Activated naive CD8-positive, alpha-beta T cell (primary cell): ENCODE measurements around the gene TEX13D.
"Not testable (repeated sequence)": the region's sequence is repeated elsewhere in the genome, so short reads cannot be mapped to it uniquely, and the experiment has no call there.

Experiments
- H3K27ac Mint-ChIP-seq: one replicate; pipeline ENCODE4 v1.8.0; 2021; ENCODE audit warnings: mixed read lengths
- H3K27me3 Mint-ChIP-seq: one replicate; pipeline ENCODE4 v1.8.0; 2021; ENCODE audit warnings: mixed read lengths
- H3K36me3 Mint-ChIP-seq: one replicate; pipeline ENCODE4 v1.8.0; 2021; ENCODE audit warnings: mixed read lengths
- H3K4me1 Mint-ChIP-seq: one replicate; pipeline ENCODE4 v1.8.0; 2021; ENCODE audit warnings: low read depth, mixed read lengths
- H3K4me3 Mint-ChIP-seq: one replicate; pipeline ENCODE4 v1.8.0; 2021; ENCODE audit warnings: mild to moderate bottlenecking, mixed read lengths
- H3K9me3 Mint-ChIP-seq: one replicate; pipeline ENCODE4 v1.8.0; 2021; ENCODE audit warnings: low read depth, mixed read lengths

Gene TEX13D

DNA sequence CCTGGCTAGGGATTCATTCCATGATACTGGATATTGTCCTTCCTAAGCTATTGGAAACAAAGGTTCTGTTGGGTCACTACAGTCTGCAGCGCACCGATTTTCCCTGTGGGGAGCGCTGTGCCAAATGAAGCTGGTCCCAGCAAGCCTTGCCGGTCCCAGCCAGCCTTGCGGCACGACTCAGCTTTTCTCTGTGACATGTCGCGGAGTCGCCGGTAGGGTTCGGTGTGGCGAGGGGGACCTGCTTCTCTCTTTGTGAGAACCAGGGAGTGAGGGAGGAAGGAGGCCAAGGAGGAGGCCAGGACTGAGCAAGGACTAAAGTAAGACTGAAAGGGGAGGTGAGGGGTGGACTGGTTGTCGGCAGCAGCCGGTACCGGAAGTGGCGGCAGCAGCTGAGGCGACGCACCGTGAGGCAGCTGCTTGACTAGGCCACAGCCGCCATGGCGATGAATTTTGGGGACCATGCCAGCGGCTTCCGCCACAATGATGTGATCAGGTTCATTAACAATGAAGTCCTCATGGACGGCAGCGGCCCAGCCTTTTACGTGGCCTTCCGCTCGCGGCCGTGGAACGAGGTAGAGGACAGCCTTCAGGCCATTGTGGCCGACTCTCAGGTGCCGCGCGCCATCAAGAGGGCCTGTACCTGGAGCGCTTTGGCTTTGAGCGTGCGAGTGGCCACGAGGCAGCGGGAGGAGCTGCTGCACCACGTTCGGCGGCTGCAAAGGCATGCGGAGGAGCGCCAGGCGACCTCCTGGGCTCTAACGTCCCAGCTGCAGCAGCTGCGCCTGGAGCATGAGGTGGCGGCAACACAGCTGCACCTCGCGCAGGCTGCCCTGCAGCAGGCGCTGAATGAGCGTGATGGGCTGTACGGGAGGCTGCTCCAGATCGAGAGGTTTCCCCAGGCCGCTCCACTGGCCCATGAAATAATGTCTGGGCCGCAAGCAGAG is at the start of gene TEX13D:
Gene TEX13D, plus strand, starts transcription at position 180 of the 944 bp plus-strand sequence. Its CDS starts 258 bp downstream, at position 438.
- no peak within 1 kb of the TSS for H3K27ac Mint-ChIP-seq
- H3K4me3 Mint-ChIP-seq: no peak within 1 kb of the TSS
- no peaks in the 10 kb centered on the region for H3K27me3 Mint-ChIP-seq
- H3K4me1 Mint-ChIP-seq: peaks cover 24% of the 10 kb centered on the region
- H3K36me3 Mint-ChIP-seq: no peaks in the 10 kb centered on the region
- H3K9me3 Mint-ChIP-seq: no peaks in the 10 kb centered on the region

- H3K27ac Mint-ChIP-seq: no peak overlapping the region
- no peaks in the 10 kb centered on the region for H3K27me3 Mint-ChIP-seq
- no peaks in the 10 kb centered on the region for H3K36me3 Mint-ChIP-seq
- H3K9me3 Mint-ChIP-seq: no peaks in the 10 kb centered on the region
- no peak overlapping the region for H3K4me3 Mint-ChIP-seq
- peaks cover 1% of the 10 kb centered on the region for H3K4me1 Mint-ChIP-seq
These were observed 43.0 kb upstream of the TEX13D start for GRCh38 chrX:124289443-124289842.

GRCh38 chrX:124293810-124294209 is 38.6 kb upstream of the TEX13D start:
- H3K27me3 Mint-ChIP-seq: no peaks in the 10 kb centered on the region
- H3K4me1 Mint-ChIP-seq: peaks cover 9% of the 10 kb centered on the region
- H3K27ac Mint-ChIP-seq: no peak overlapping the region
- H3K9me3 Mint-ChIP-seq: no peaks in the 10 kb centered on the region
- no peaks in the 10 kb centered on the region for H3K36me3 Mint-ChIP-seq
- H3K4me3 Mint-ChIP-seq: no peak overlapping the region

- H3K36me3 Mint-ChIP-seq, H3K9me3 Mint-ChIP-seq, H3K27ac Mint-ChIP-seq, H3K27me3 Mint-ChIP-seq, H3K4me3 Mint-ChIP-seq: not testable (repeated sequence)
- peaks cover 23% of the 10 kb centered on the region for H3K4me1 Mint-ChIP-seq
These were observed 33.1 kb upstream of the TEX13D start for GRCh38 chrX:124299323-124299722.

DNA sequence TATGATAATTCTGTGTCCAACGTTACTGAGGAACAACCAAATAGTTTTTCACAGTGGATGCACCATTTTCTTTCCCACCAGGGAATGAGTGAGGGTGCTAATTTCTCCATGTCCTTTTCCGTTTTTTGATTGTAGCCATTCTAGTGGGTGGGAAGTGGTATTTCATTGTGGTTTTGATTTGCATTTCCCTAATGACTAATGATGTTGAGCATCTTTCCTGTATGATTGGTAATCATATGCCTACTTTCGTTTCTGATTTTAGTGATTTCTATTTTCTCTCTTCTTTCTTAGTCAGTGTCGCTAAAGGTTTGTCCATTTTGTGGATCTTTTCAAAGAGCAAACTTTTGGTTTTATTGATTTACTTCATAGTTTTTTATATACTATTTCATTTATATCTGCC is 32.1 kb upstream of the TEX13D start:
- H3K4me3 Mint-ChIP-seq: peak overlapping the region; percentile 36
- peak overlapping the region; percentile 73 for H3K27ac Mint-ChIP-seq

DNA sequence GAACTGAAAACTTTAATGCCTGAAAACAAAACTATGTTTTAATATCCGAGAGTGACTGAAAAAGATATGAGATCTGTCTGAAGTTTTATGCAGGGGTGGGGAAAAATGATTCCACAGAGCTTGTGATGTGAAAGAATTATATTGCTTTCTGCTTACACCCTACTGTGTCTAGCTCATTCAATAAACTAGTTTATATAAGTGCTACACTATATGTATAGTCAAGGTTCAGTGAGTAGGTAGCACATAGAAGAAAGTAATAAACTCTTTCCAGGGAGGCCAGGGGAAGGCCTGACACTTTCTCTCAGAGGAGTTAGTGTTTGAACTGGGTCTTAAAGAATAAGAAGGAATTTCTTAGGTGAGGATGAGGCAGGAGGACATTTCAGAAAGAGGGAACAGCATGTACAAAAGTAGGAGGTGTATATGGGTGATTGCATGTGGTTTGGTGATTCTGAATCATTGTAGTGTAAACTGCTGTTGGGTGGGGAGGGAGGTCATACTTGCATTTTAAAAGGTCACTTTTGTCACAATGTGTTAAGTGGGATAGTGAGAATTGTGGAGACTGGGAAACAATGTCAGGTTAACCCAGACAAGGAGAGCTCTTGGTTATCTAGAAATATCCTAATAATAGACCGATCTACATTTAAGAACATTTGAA is 25.1 kb upstream of the TEX13D start:
- Mint-ChIP-seq H3K4me1 (peaks cover 7% of the 10 kb centered on the region), H3K9me3 (no peaks in the 10 kb centered on the region), H3K4me3 (no peak overlapping the region), H3K36me3 (no peaks in the 10 kb centered on the region), H3K27me3 (no peaks in the 10 kb centered on the region), H3K27ac (peak overlapping the region; percentile 68)

More for the DNA sequence above, 32.1 kb upstream of the TEX13D start:
- Mint-ChIP-seq H3K4me1 (peaks cover 18% of the 10 kb centered on the region), H3K27me3 (no peaks in the 10 kb centered on the region), H3K9me3 (no peaks in the 10 kb centered on the region), H3K36me3 (peaks cover 2% of the 10 kb centered on the region)

DNA sequence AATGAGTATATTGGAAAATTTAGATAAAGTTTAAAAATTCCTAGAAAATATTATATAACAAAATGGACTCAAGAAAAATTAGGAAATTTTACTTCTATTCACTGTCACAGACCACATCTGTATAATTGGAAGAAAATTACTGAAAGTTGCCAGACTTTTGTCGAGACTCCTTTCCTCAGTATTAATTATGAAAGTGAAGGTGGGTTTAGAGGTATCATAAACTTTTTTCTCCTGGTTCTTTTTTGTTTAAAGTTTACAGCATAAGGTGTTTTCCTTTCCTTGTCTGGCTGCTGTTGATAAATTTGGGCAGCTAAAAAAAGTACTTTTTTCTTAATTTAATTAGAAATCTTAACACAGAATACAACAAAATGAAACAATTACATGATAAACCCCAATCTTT is 6.7 kb upstream of the TEX13D start:
- Mint-ChIP-seq H3K4me3 (no peak overlapping the region), H3K27me3 (no peaks in the 10 kb centered on the region), H3K4me1 (peaks cover 3% of the 10 kb centered on the region), H3K36me3 (no peaks in the 10 kb centered on the region), H3K9me3 (no peaks in the 10 kb centered on the region), H3K27ac (no peak overlapping the region)

DNA sequence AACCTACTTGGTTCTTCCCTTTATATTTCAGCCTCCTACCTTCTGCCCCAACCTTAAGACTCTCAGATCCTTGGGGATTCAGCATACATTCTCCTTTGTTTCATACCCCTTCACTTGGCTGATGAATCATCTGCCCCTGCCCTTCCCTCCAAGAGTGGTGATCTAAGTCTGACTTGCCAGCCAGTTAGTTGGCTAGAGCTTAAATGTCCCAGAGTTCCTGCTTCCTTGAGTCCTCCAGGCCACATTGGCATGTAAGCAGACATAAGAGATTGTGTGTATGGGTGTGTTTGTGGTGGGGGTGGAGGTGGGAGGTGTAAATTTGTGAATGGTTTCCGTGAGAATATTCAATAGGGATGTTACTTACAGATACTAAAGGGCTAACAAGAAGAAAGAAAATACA is 3.7 kb upstream of the TEX13D start:
- no peaks in the 10 kb centered on the region for H3K27me3 Mint-ChIP-seq
- no peak overlapping the region for H3K27ac Mint-ChIP-seq
- H3K9me3 Mint-ChIP-seq: no peaks in the 10 kb centered on the region
- peaks cover 7% of the 10 kb centered on the region for H3K4me1 Mint-ChIP-seq
- no peaks in the 10 kb centered on the region for H3K36me3 Mint-ChIP-seq
- H3K4me3 Mint-ChIP-seq: no peak overlapping the region

GRCh38 chrX:124333862-124334261 is 1.4 kb downstream of the TEX13D start:
- Mint-ChIP-seq H3K4me3 (no peak overlapping the region), H3K36me3 (no peaks in the 10 kb centered on the region), H3K9me3 (no peaks in the 10 kb centered on the region), H3K27me3 (no peaks in the 10 kb centered on the region), H3K27ac (no peak overlapping the region), H3K4me1 (peaks cover 24% of the 10 kb centered on the region)

GRCh38 chrX:124334555-124334954 is 2.1 kb downstream of the TEX13D start:
- H3K27ac Mint-ChIP-seq: not testable (repeated sequence)

DNA sequence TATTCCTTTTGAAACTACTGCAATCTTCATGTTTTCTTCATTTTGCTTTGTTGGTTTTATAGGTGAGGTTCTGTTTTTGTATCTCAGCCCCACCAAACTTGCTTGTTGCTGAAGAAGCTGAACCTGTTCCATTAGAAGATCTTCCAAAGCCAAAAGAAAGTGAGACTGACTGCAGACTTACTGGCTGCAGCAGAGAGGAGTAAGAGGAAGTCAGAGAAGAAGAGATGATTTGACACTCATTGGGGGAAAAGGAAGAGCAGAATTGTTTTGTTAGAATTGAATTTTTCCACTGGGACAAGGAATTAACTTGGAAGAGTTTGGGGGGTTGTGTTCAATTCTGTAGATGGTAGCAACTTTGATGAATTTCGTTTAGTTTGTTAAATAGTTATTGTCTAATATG is 3.1 kb downstream of the TEX13D start:
- peak overlapping the region; percentile 5 for H3K4me3 Mint-ChIP-seq
- H3K36me3 Mint-ChIP-seq: no peaks in the 10 kb centered on the region
- H3K27ac Mint-ChIP-seq: peak overlapping the region; percentile 68
- H3K27me3 Mint-ChIP-seq: no peaks in the 10 kb centered on the region
- peaks cover 29% of the 10 kb centered on the region for H3K4me1 Mint-ChIP-seq
- no peaks in the 10 kb centered on the region for H3K9me3 Mint-ChIP-seq

More at GRCh38 chrX:124334555-124334954, 2.1 kb downstream of the TEX13D start:
- not testable (repeated sequence) for H3K27me3 Mint-ChIP-seq, H3K36me3 Mint-ChIP-seq, H3K4me3 Mint-ChIP-seq, H3K9me3 Mint-ChIP-seq
- H3K4me1 Mint-ChIP-seq: peaks cover 29% of the 10 kb centered on the region

DNA sequence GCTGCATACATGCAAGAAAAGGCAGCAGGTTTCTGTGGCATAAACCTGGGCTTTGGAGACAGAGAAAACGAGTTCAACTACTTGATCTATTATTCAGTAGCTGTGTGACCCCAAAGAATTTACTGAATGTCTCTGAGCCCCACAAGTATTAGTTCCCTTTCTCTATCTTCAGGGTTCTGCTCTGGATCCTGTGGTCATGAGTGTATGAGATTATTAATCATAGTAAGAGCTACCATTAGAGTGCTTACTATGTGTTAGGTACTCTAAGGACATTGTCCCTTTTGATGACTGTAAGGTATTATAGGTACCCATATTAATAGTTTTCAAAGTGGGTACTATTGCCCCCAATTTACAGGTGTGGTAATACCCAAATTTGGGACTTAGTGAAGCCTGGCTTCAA is 5.5 kb downstream of the TEX13D start:
- Mint-ChIP-seq H3K9me3 (no peaks in the 10 kb centered on the region), H3K27ac (no peak overlapping the region), H3K27me3 (no peaks in the 10 kb centered on the region), H3K36me3 (no peaks in the 10 kb centered on the region), H3K4me3 (no peak overlapping the region), H3K4me1 (peaks cover 48% of the 10 kb centered on the region)

DNA sequence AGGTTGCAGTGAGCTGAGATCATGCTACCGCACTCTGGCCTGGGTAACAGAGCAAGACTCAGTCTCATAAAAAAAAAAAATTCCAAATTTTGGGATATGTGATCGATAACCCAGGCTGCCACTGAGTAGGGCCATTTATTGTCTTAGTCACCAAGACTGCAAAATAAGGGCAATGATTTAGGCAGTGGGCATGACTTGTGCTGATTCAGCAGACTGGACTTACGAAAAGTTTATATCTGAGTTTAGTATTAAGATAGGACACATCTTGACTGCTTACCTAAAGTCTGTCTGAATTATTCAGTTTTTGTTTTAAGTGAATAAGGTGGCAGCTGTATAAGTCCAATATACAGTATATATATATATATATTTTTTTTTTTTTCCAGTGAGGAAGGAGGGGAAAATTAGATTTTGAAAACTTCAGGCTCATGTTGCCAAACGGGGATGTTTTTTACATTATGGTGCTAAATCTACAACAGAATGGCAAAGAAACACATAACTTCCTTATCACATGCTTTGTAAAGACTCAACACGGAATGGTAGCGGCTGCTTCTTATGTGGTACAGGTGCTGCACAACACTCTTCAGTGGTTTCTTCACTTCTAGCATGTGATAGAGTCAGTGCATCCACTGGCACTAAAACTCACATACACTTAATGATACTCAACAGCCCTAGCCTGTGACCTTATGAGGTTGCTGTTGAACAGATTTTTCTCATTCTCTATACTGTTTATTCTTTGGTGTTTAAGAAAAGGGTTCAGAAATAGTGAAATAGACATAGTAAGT is 6.5 kb downstream of the TEX13D start:
- Mint-ChIP-seq H3K4me3 (peak overlapping the region; percentile 41), H3K9me3 (no peaks in the 10 kb centered on the region), H3K27ac (peak overlapping the region; percentile 72), H3K36me3 (no peaks in the 10 kb centered on the region), H3K4me1 (peaks cover 58% of the 10 kb centered on the region), H3K27me3 (no peaks in the 10 kb centered on the region)

DNA sequence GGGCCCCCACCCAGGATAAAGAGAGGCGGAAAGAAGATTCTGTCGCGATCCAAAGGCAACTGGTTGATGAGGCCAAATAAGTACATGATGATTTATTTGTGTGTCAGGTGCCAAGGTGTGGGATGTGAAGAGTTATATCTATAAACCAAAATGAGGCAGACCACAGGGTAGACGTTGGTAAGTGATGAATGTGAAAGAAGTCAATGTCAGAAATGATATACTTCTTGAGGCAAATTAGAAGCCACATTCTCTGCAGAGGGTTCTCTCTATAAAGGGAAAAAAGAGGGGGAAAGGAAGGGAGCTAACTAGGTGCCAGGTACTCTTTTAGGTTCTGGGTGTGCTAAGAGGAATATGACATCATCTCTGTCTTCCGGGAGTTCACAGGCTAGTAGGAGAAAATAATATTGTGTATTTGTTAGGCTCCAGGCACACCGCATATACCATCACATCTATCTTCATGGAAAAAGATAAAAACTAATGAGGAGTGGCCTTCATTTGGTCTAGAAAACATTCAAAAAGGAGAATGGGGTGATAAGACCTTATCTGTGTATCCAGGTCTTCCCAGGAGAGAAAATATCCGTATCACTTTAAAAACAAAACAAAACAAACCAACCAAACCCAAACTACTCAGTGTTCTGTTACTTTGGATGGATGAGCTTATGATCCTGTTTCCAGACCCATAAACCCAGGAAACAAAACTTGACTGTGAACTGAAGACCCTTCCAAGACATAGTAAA is 9.1 kb downstream of the TEX13D start:
- Mint-ChIP-seq H3K36me3 (no peaks in the 10 kb centered on the region), H3K9me3 (no peaks in the 10 kb centered on the region), H3K4me3 (peak overlapping the region; percentile 61), H3K4me1 (peaks cover 66% of the 10 kb centered on the region), H3K27ac (peak overlapping the region; percentile 94), H3K27me3 (no peaks in the 10 kb centered on the region)
